NCI-H510A treated with DMSO at 0.1 percent for 48 hours (cell line): Measurements from ENCODE around the gene UNG.

ENCODE experiments used
- DNase-seq: peaks from one replicate; lab custom pipeline; 2025; lab: John Stamatoyannopoulos, UW

The UNG gene

GRCh38 chr12:109089683-109090082 lies 7.7 kb upstream of the UNG start:
- no peak for DNase-seq

- DNase-seq: no peak
Observed at GRCh38 chr12:109092497-109093021, 4.8 kb upstream of the UNG start.

GRCh38 chr12:109093022-109093918 lies 4.1 kb upstream of the UNG start, which contains the start of gene ALKBH2:
Gene ALKBH2 (minus strand): TSS chr12:109093472. CDS start chr12:109092786, 686 bp downstream.
- DNase-seq: peak; percentile 93

GRCh38 chr12:109097140-109097434 lies 310 bp upstream of the UNG start:
- no peak for DNase-seq

DNA sequence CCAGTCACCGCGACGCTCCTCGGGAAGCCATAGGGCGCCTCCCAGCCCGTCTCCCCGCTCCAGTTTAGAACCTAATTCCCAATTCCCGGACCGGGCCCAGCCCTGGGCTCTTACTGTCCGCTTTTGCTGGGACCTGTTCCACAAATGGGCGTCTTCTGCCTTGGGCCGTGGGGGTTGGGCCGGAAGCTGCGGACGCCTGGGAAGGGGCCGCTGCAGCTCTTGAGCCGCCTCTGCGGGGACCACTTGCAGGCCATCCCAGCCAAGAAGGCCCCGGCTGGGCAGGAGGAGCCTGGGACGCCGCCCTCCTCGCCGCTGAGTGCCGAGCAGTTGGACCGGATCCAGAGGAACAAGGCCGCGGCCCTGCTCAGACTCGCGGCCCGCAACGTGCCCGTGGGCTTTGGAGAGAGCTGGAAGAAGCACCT lies 797 bp downstream of the UNG start:
- DNase-seq: no peak

- DNase-seq: no peak
Observed at GRCh38 chr12:109098651-109099050, 1.3 kb downstream of the UNG start.

DNA sequence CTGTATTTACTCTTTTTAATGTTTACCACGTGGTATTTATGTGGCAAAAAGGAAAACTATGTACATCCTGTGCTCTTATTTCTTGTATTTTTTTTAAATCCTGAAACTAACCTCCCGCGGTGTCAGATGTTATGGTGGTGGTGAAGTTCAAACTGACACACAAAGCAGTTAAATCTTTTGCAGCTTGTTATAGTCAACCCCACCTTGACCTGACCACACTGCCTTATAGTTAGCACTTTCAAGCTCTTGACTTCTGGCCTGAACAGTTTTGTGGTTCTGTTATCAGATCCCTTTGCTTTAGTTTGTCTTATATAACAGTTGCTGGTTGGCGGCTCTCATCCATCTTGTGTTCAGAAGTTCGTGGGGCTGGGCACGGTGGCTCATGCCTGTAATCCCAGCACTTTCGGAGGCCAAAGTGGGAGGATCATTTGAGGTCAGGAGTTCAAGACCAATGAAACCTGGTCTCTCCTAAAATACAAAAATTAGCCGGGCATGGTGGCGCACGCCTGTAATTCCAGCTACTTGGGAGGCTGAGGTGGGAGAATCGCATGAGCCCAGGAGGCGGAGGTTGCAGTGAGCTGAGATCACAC lies 2.1 kb downstream of the UNG start:
- DNase-seq: no peak

- DNase-seq: no peak
Observed at GRCh38 chr12:109100741-109101140, 3.3 kb downstream of the UNG start.

- no peak for DNase-seq
Observed at GRCh38 chr12:109102491-109102890, 5.1 kb downstream of the UNG start.

GRCh38 chr12:109105176-109105575 lies 7.8 kb downstream of the UNG start:
- DNase-seq: no peak

DNA sequence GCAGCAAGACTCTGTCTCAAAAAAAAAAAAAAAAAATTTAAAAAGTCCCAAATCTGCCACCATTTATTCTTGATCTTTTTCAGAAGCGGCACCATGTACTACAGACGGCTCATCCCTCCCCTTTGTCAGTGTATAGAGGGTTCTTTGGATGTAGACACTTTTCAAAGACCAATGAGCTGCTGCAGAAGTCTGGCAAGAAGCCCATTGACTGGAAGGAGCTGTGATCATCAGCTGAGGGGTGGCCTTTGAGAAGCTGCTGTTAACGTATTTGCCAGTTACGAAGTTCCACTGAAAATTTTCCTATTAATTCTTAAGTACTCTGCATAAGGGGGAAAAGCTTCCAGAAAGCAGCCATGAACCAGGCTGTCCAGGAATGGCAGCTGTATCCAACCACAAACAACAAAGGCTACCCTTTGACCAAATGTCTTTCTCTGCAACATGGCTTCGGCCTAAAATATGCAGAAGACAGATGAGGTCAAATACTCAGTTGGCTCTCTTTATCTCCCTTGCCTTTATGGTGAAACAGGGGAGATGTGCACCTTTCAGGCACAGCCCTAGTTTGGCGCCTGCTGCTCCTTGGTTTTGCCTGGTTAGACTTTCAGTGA lies 12.5 kb downstream of the UNG start:
- DNase-seq: no peak

GRCh38 chr12:109110988-109111495 lies 13.6 kb downstream of the UNG start:
- DNase-seq: peak; percentile 69

DNA sequence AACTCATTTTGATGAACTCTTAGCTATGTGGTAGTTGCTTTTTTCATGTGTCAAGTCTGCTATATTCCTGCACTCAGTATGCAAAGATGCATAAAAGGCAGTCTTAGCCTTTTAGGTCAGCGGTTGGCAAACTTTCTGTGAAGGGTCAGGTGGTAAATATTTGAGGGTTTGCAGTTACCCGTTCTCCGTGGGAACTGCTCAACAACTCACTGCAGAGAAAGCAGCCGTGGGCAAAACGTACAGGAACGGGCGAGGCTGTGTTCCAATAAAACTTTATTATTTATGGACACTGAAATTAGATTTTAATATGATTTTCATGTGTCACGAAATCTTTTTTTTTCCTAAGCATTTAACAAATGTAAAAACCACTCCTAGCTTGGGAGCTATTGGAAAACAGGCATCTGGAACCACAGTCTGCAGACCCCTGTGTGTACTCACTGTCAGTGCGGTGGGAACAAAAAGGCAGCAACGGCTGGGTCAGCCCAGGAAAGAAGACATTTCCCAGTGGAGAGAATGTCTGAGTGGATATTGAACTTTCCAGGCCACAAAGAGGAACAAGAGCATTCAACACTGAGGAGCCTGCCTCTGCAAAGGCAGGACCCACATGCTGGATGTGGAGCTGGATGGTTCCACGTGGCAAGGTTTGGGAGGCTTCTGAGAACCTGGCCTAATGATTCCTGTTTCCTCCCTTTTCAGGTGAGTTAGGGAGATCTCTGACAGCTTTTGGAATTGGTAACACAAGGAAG lies 15.5 kb downstream of the UNG start:
- no peak for DNase-seq

- DNase-seq: no peak
Observed at GRCh38 chr12:109113661-109114321, 16.4 kb downstream of the UNG start.

DNA sequence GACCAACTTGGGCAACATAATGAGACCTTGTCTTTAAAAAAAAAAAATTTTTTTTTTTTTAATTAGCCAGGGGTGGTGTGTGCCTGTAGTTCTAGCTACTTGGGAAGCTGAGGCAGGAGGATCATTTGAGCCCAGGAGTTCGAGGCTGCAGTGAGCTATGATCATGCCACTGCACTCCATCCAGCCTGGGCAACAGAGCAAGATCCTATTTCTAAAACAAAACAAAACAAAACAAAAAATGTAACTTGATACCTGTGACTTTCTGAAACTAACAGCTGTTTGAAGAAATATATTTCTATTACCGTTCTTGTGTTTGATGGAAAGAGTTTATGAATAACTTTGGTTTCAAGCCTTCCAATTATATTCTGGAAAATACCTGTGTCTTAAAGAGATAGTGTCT lies 17.2 kb downstream of the UNG start:
- DNase-seq: no peak

- DNase-seq: no peak
Observed at GRCh38 chr12:109115404-109115757, 18.0 kb downstream of the UNG start.

- no peak for DNase-seq
Observed at GRCh38 chr12:109115758-109116610, 18.6 kb downstream of the UNG start, which contains the start of gene ACACB. Gene ACACB (plus strand): TSS chr12:109116587. CDS start chr12:109139406, 22,819 bp downstream.

GRCh38 chr12:109116611-109116949 lies 19.2 kb downstream of the UNG start:
- no peak for DNase-seq

GRCh38 chr12:109120095-109120494 lies 22.7 kb downstream of the UNG start:
- no peak for DNase-seq

GRCh38 chr12:109120557-109120956 lies 23.2 kb downstream of the UNG start:
- DNase-seq: no peak
